ENCODE measurements around the gene ALG11. TPM values are rescaled to one million over a fixed set of nuclear protein-coding genes. Genes with fewer than 3 reads are reported as not detected.

ALG11 gene
- total RNA-seq, 1 donor from 2014 or later: 57.7 TPM

DNA sequence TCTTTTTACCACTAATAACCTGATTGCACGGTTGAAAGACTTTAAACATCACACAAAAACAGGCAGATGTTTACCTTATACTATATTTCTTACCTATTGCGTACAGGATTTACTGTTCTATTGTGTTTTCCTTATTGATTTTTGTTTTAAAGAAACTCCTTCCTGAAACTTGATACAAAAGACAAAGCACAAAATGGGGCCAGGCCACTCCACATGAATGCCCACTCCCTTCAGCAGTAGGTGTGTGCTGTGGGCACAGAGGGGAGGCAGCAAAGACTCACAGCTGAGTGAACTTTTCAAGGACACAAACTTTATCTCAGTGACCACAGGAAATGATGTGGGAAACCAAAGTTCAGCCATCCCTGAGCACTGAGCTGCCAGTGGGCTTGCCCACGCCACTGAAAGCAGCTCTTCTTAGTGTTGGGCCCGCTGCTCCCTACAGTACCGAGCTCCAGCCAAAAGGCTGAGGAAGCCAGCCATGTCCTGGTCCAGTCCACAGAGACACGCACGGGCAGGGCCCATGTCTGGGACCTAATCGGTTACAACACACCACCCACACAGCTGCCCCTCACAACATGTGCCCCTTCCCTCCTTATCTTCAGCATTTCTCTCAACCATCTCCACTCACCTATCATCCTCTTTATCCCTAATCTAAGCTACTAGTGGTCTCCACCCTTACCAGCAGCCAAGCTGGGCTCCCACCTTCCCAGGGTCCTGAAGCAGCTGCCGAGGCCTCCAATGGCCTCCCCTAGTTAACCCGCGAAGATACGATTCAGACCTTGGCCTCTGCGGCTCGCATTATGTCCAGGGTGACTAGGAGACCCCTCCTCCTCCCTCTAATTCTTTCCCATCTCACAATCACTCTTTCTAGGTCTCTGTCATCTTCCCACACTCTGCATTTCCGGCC lies 40.4 kb upstream of the ALG11 start:
- H3K27me3 ChIP-seq (ENCODE audit: insufficient read depth, low read length): no peaks in the 10 kb centered on the region
- H3K4me3 Mint-ChIP-seq (ENCODE audit: unreplicated experiment): no peak overlapping the region
- DNase-seq (ENCODE audit: low read depth): no peak
- no peak overlapping the region for H2AFZ ChIP-seq (ENCODE audit: low read depth, low read length)
- no peaks in the 10 kb centered on the region for H3K4me1 ChIP-seq (ENCODE audit: insufficient read depth, low read length)
- no peak for FAIRE-seq
- no peak overlapping the region for H3K27ac ChIP-seq (ENCODE audit: low read depth, low read length)
- TF ChIP-seq EZH2 (IDR thresholded peaks at IDR 0.05; ENCODE audit: insufficient read depth, low read length): no peak
- TF ChIP-seq, protein P1, sequence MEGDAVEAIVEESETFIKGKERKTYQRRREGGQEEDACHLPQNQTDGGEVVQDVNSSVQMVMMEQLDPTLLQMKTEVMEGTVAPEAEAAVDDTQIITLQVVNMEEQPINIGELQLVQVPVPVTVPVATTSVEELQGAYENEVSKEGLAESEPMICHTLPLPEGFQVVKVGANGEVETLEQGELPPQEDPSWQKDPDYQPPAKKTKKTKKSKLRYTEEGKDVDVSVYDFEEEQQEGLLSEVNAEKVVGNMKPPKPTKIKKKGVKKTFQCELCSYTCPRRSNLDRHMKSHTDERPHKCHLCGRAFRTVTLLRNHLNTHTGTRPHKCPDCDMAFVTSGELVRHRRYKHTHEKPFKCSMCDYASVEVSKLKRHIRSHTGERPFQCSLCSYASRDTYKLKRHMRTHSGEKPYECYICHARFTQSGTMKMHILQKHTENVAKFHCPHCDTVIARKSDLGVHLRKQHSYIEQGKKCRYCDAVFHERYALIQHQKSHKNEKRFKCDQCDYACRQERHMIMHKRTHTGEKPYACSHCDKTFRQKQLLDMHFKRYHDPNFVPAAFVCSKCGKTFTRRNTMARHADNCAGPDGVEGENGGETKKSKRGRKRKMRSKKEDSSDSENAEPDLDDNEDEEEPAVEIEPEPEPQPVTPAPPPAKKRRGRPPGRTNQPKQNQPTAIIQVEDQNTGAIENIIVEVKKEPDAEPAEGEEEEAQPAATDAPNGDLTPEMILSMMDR (IDR thresholded peaks at IDR 0.05; ENCODE audit: insufficient read depth, low read depth, low read length): no peak
- peaks cover 9% of the 10 kb centered on the region for H3K4me1 Mint-ChIP-seq (ENCODE audit: low read depth, unreplicated experiment)
- H3K27me3 Mint-ChIP-seq (ENCODE audit: low read depth, unreplicated experiment): no peaks in the 10 kb centered on the region
- no peak overlapping the region for H3K27ac Mint-ChIP-seq (ENCODE audit: unreplicated experiment)
- H3K36me3 Mint-ChIP-seq (ENCODE audit: low read depth, unreplicated experiment): peaks cover 14% of the 10 kb centered on the region
- no peak overlapping the region for H3K9ac ChIP-seq (ENCODE audit: low read length)
- H4K20me1 ChIP-seq (ENCODE audit: insufficient read depth, low read length): no peaks in the 10 kb centered on the region
- no peak overlapping the region for H3K4me3 ChIP-seq (ENCODE audit: insufficient read depth, low read depth, low read length)
- H3K79me2 ChIP-seq (ENCODE audit: insufficient read depth, low read length): no peaks in the 10 kb centered on the region
- H3K9me3 ChIP-seq (ENCODE audit: insufficient read depth, low read depth, low read length): no peaks in the 10 kb centered on the region
- peaks cover 3% of the 10 kb centered on the region for H3K9me3 Mint-ChIP-seq (ENCODE audit: unreplicated experiment)
- H3K36me3 ChIP-seq (ENCODE audit: insufficient read depth, low read length): no peaks in the 10 kb centered on the region
- H3K4me2 ChIP-seq (ENCODE audit: low read length): no peak overlapping the region

DNA sequence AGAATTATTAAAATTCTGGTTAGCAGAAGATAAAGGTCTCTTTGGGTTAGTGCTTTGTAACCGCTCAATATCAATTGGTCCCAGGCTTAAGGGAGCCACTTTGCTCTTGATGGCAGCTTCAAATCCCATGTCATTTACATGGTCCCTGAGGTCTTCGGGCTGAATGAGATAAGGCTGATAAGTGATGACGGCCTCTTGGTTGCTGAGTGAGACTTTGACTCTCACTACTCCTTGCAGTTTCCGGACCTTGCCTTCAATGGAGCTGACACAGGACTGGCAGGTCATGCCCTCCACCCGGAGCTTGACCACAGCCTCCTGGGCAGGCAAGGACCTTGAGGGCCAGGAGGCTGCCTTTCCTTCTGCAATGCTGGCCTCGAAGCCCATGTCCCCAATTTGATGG lies 37.7 kb upstream of the ALG11 start:
- DNase-seq (ENCODE audit: low read depth): no peak
- no peak for TF ChIP-seq EZH2 (IDR thresholded peaks at IDR 0.05; ENCODE audit: insufficient read depth, low read length)
- TF ChIP-seq, protein P1 (IDR thresholded peaks at IDR 0.05; ENCODE audit: insufficient read depth, low read depth, low read length): no peak
- Histone ChIP-seq H3K79me2 (ENCODE audit: insufficient read depth, low read length) (no peaks in the 10 kb centered on the region), H3K9ac (ENCODE audit: low read length) (no peak overlapping the region), H2AFZ (ENCODE audit: low read depth, low read length) (no peak overlapping the region), H3K27me3 (ENCODE audit: insufficient read depth, low read length) (no peaks in the 10 kb centered on the region), H4K20me1 (ENCODE audit: insufficient read depth, low read length) (no peaks in the 10 kb centered on the region), H3K9me3 (ENCODE audit: insufficient read depth, low read depth, low read length) (no peaks in the 10 kb centered on the region), H3K36me3 (ENCODE audit: insufficient read depth, low read length) (no peaks in the 10 kb centered on the region), H3K4me3 (ENCODE audit: insufficient read depth, low read depth, low read length) (no peak overlapping the region), H3K27ac (ENCODE audit: low read depth, low read length) (no peak overlapping the region), H3K4me1 (ENCODE audit: insufficient read depth, low read length) (no peaks in the 10 kb centered on the region), H3K4me2 (ENCODE audit: low read length) (no peak overlapping the region)
- Mint-ChIP-seq H3K4me1 (ENCODE audit: low read depth, unreplicated experiment) (peaks cover 9% of the 10 kb centered on the region), H3K9me3 (ENCODE audit: unreplicated experiment) (peaks cover 3% of the 10 kb centered on the region), H3K27ac (ENCODE audit: unreplicated experiment) (no peak overlapping the region), H3K4me3 (ENCODE audit: unreplicated experiment) (no peak overlapping the region), H3K27me3 (ENCODE audit: low read depth, unreplicated experiment) (no peaks in the 10 kb centered on the region), H3K36me3 (ENCODE audit: low read depth, unreplicated experiment) (peaks cover 7% of the 10 kb centered on the region)
- FAIRE-seq: no peak

DNA sequence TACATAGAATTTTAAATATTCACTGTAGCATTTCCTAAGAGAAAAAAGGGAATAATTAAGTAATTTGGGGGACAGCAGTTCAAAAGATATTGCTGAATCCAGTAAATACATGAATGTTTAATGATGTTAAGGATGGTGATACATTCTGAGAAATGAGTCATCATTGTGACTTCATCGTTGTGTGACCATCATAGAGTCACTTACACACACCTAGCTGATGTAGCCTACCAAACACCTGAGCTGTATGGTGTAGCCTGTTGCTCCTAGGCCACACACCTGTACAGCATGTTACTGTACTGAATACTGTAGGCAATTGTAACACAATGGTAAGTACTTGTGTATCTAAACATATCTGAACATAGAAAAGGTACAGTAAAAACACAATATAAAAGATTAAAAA lies 35.8 kb upstream of the ALG11 start:
- H3K27ac ChIP-seq (ENCODE audit: low read depth, low read length): no peak overlapping the region
- no peak for FAIRE-seq
- H3K4me3 ChIP-seq (ENCODE audit: insufficient read depth, low read depth, low read length): no peak overlapping the region
- TF ChIP-seq EZH2 (IDR thresholded peaks at IDR 0.05; ENCODE audit: insufficient read depth, low read length): no peak
- TF ChIP-seq, protein P1 (IDR thresholded peaks at IDR 0.05; ENCODE audit: insufficient read depth, low read depth, low read length): no peak
- no peaks in the 10 kb centered on the region for H3K27me3 ChIP-seq (ENCODE audit: insufficient read depth, low read length)
- H3K9me3 ChIP-seq (ENCODE audit: insufficient read depth, low read depth, low read length): no peaks in the 10 kb centered on the region
- H3K79me2 ChIP-seq (ENCODE audit: insufficient read depth, low read length): no peaks in the 10 kb centered on the region
- no peak overlapping the region for H3K27ac Mint-ChIP-seq (ENCODE audit: unreplicated experiment)
- no peaks in the 10 kb centered on the region for H3K27me3 Mint-ChIP-seq (ENCODE audit: low read depth, unreplicated experiment)
- no peaks in the 10 kb centered on the region for H4K20me1 ChIP-seq (ENCODE audit: insufficient read depth, low read length)
- no peaks in the 10 kb centered on the region for H3K36me3 ChIP-seq (ENCODE audit: insufficient read depth, low read length)
- H3K4me3 Mint-ChIP-seq (ENCODE audit: unreplicated experiment): no peak overlapping the region
- H3K4me1 Mint-ChIP-seq (ENCODE audit: low read depth, unreplicated experiment): peaks cover 14% of the 10 kb centered on the region
- no peak overlapping the region for H3K4me2 ChIP-seq (ENCODE audit: low read length)
- peaks cover 3% of the 10 kb centered on the region for H3K9me3 Mint-ChIP-seq (ENCODE audit: unreplicated experiment)
- no peak overlapping the region for H2AFZ ChIP-seq (ENCODE audit: low read depth, low read length)
- peaks cover 4% of the 10 kb centered on the region for H3K4me1 ChIP-seq (ENCODE audit: insufficient read depth, low read length)
- H3K9ac ChIP-seq (ENCODE audit: low read length): no peak overlapping the region
- H3K36me3 Mint-ChIP-seq (ENCODE audit: low read depth, unreplicated experiment): peaks cover 7% of the 10 kb centered on the region
- DNase-seq (ENCODE audit: low read depth): no peak
